ENCODE data around the gene VAC14.

The VAC14 gene

DNA sequence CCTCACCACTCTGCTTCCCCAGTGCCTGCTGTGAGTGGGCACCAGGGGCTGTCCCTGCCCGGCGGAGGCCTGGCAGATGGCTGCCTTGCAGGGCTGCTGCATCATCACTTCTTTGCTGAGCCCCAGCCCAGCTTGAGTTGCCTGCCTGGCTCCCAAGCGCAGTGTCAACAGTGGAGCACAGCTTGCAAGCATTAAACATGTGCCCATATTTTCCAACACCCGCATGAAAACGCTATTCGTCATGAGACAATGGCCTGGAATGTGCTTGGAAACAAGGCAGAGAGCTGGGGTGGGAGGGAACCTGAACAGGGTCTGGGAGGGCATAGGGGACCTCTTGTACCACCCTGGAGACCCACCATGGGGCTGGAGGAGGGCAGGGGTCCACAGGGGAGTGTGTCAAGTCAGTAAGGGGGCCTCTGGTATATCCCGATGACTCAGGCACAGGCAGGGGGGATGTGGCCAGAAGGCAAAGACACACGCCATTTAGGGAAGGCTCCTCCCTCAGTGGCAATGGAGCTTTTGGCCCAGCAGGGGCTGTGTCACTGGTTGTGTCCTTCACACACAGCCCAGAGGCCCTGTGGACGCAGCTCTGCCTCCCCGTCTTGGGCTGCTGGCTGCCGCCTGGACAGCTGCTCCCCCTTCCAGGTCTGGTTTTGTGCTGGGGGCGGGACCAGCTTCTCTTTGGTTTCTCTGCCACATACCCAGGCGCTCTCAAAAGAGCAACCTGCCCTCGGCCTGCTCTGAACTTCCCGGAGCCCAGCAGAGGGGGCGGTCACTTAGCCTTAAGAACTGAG, 97.7 kb downstream of the VAC14 start:
- no peak for DNase-seq

DNA sequence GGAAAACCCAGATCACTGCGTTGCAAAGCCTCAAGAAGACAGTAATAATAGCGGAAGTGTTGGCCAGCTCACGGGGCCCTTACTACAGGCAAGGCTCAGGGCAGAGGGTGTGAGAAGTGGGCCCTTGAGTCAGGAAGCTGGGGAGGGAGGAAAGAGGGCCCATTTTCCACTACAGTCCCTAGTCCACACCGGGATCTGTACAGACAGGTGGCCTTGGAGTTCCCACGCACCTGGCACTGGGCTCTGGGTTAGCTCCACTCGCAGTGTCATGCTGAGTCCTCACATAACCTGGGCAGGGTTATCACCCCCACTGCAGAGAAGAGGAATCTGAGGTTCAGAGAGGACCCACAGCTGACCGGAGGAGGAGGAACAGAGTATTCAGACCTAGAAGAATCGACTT, 98.3 kb downstream of the VAC14 start:
- no peak for DNase-seq

DNA sequence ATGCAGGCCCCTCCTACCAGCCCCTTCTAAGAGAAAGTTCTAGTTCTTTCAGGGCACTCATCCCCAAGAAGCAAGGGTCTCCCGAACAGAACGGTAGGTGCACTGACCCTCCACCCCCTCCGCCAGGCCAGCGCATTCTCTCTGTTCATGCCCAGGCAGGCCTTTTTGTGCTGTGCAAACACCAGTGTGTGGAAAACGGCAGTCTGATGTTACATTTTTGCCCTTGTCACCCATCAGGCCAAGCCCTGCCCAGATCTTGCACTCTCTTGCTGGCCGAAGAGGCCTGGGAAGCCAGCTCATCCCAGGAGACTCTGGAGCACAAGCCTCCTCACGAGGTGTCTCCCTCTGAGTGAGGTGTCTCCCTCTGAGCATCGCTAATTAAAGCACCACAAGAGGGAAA, 99.0 kb downstream of the VAC14 start:
- DNase-seq: no peak

DNA sequence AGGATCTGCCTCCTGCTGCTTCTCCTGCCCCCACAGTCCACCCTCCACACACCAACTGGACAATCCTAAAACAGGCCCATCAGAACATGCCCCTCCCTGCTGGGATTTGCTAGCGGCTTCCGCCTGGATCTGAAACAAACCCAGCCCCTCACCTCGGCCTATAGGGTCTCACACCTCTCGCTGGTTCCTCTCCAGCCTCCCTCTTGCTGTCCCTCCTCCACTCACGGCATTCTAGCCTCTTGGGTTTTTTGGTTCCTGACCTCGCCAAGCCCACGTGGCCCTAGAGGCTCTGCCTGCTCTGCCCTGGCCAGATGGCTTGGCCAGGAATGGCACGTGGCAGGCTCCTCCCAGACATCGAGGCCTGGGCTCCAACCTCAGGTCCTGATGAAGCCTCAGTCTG, 99.4 kb downstream of the VAC14 start:
- DNase-seq: no peak

DNA sequence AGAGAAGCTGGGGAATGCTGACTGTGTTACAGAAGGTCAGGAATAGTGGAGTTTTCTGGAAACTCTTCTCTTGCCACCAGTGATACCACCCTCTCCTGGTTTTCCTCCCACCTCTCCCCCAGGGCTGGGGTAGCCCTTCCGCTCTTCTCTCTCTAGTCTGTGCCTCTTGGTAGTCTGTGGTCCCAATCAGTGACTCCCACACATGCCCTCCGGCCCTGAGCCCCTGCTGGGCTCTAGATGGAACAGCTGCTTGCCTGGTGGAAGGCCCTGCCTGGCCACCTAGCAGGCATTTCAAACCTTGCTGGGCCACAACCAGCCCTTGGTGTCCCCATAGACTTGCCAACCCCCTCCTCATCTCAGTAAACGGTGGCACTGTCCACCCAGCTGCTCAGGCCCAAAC, 99.9 kb downstream of the VAC14 start:
- DNase-seq: no peak

DNA sequence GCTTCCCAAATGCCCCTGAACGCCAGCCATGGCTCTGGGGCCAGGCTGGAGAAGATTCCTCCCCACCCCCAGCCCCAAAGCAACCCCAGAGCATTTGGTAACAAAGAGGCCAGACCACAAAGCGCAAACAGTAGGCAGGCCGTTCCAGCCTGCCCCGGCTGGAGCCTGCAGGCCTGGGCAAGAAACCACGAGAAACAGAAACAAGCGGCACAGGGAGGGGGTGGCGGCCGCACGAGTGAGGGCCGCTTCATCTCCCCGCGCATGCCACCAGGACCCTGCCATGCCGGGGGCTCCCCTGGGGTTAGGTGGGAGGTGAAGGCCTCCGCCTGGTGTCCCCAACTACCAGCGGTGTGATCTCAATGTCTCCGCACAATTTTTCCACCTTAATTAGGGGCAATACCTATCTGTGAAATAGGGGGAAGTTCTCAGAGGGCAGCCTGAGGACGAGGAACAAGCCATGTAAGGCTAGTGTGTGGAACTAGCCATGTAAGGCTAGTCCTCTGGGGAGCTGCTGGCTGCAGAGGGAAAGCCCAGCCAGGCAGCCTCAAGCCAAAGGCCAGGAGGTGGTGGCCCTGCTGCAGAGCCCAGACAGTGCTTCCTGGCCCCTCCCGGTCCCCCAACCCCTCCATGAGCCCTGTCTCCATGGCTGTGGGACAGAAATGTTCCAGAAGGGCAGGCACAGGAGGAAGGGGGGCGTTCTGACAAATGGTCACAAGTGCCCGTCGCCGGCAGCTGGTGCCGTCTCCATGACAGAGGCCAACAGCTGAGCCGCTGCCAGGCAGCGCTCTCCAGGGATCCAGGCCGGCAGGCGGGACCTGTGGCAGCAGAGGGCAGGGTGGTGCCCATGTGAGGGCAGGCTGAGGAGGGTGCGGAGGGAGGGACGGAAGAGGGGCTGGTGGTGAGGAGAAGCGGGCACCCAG, 100.6 kb downstream of the VAC14 start:
- no peak for DNase-seq

DNA sequence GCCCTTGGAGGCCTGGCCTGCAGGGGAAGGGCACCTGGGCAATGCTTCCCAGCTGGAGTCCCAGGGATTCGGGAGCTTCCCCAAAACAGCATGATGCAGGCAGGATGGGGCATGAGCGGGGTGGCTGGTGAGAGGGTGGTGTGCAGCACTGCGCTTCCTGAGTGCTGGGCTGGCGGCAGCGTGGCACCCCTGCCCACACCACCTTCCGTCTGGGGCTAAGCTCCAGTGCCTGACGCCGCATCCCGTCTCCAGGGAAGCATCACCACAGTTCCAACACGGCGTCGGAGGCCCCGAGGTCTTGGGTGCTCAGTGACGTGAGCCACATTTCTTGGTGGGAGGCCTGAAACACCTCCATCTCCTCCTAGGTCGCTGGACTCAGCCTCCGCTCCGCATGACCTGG, 101.3 kb downstream of the VAC14 start:
- no peak for DNase-seq

DNA sequence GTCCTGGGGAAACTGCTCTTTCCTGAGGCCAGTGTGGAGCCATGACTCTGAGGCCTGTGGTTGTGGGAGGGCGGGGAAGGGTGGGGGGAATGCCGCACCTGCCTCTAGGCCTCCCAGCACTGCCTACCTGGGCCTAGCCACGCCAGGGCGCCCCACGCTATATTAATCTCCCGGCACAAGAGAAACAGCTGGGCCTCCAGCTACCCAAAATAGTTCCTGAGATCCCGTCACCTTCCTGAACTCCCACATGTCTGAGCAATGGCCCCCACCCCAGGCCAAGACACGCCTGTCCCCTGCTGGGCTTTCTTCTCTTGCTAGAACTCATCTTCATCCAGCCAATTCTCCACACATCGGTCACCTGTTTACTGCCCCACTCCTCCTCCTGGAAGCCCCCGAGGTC, 102.1 kb downstream of the VAC14 start:
- no peak for DNase-seq

DNA sequence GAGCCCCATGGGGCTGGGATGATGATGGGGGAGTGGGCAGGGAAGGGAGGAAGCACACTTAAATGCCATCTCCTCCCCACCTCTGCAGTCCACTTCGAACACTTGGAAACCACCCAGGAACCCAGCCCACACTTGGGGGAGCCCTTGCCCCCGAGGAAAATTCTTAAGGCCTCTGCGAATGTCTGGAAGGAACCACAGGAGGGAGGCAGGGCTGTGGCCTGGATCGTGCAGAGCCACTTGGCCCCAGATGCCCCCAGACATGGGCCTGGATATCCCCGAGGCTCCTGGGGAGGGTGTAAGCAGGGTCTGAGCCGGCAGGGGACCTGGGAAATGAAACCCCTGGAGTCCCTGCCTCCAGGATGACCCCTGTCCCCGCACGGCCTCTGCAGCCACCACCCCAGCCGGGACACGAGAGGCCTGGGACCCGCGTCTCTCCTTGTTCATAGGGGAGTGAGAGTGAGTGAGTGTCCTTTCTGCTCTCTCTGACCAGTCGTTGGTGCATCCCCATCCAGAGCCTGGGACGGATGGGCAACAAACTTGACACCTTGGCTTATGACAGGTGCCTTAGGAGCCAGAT, 103.3 kb downstream of the VAC14 start:
- DNase-seq: no peak

DNA sequence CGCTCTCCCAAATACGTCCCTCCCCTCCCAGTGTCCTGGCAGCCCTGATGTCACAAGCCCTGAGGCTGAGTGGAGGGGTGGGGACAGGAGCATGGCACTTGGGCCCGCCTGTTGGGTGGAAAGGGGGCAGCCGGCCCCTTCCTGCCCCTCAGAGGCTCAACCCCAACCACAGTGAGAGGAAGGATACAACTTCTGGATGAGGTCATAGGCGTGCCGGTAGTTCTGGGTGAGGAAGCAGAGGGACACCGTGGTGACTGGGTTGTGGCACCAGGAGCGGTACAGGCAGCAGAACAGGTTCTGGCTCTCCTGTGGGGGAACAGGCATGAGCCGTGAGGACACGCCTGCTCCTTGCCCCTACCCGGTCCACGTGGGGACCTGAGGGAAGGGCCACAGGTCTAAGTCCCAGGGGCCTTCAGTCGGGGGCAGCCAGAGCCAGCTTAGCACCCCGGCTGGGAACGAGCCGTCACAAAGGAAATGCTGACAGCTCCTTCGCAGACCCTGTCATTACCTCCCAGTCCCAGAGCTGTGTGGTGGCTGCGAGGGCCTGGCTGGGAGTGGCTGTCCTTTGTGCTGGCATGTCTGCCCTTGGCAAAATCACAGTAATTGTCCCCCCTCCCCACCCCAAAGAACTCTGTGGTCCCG, 103.9 kb downstream of the VAC14 start:
- DNase-seq: no peak

DNA sequence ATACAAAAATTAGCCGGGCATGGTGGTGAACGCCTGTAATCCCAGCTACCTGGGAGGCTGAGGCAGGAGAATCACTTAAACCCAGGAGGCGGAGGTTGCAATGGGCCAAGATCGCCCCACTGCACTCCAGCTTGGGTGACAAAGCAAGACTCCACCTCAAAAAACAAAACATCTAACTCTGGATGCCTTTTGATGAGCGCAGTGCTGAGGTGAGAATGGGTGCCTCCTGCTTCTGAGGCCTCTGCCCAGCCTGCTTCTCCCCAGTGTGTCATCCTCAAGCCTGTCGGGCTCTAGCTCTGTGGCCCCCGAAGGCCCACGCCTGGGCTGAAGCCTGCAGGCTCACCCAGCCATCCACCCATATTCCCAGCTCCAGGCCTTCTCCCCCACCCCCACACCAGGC, 104.6 kb downstream of the VAC14 start:
- no peak for DNase-seq

DNA sequence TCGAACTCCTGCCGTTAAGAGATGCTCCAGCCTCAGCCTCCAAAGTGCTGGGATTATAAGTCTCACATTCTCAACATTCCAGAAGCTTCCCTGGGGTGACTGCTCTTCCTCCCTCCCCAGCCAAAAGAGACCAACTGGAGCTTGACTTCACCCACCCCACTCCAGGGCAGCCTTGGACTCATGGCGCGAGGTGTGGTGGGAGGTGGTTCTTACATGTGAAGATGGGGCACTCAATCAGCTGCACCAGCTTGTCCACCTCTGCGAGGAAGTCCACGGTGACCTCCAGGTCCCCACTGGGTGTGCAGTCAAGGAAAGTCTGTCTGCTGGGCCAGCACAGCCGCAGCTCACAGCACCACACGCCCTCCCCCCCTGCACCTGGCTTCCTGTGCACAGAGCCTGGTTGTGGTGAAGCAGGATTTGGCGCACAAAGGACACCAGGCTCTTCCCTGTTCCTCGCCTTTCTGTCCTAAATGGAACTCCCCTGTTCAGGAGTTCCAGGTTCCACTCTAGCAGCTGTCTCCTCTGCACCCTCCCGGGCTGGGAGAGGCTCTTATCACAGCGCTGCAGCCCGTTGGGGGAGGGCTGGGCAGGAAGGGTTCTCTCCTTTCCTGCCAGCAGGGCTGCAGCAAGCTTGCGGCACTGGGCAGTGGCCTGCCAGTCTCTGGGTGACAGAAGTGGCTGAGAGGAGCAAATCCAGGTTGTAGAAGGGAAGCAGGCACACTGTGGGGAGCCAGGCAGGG, 105.5 kb downstream of the VAC14 start:
- no peak for DNase-seq

DNA sequence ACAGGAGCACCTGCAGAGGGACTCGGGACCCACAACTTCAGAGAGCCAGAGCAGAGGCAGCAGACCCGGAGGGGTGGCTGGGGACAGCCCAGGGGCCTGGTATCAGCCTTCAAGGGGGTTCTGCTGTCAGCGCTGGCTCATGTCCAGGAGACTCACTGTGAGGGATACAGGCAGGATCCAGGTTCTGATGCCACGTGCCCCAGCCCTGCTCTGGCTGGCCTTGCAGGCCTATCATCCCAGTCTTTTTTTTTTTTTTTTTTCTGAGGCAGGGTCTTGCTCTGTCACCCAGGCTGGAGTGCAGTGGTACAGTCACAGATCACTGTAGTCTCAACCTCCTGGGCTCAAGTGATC, 106.1 kb downstream of the VAC14 start:
- no peak for DNase-seq

DNA sequence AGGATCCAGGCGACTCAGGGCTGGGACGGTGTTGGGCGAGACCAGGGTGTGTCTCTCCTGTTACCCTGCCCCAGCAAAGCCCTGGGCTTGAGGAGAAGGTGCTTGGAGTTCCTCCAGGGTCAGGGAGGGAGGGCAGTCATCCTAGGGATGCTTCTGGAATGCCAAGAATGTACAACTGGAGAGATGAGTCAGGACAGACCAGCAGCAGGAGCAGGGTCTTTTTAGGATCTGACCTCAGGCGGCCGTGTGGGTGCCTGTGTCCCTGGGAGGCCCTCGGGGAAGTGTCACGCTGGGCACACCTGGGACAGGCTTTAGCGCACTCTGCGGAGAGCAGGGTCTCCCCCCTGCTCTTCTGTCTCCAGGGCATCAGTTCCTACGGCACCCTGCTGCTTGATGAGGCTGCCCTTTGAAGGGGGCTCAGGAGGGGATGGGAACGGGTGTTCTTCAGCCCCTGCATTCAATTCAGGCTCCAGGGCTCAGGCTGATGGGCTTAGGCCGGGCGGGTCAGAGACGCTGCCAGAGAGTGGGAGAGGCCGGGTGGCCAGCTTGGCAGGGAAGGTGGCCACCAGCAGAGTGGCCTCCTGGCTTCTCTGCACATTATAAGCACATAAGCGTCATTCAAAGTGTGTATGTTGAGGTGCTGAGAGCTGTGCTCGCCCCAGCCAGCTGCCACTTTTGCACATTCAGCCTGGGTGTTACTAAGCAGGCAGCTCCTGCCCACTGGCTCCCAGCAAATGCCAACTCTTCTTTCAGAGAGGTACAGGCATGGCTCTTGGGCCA, 106.7 kb downstream of the VAC14 start:
- no peak for DNase-seq

DNA sequence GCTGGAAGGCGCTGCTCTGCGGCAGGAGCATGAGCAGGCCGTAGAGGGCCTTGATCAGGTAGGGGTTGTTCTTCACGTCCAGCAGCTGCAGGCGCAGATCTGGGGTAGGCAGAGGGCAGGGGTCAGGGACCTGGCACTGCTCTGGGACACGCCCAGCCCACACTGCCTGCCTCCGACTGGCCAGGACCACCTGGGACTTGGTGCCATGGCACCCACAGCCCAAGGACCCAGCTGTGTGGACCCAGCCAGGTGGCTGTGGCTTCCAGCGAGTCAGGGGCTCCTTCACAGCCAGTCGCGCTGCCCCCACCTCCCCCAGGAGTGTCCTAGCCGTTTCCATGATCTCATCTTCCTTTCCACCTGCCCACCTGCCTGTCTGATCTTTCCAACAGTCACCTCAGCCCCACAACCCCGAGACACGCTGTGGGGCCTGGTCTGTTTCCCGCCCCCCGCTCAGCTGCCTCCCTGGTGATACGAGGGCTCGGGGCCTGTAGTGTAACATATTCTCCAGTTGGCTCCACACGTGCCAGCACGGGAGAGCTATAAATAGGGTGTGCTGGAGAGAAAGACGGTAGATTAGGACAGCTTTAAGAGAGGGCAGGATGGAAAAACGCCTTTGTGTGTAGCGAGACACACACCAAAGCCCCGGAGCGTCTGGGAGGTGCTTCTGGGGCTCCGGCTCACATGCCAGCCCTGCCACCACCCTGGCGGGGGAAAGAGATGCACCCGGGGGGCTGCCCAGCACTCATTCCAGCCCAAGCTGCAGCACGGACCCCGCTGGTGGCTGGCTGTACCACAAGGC, 107.9 kb downstream of the VAC14 start:
- no peak for DNase-seq

DNA sequence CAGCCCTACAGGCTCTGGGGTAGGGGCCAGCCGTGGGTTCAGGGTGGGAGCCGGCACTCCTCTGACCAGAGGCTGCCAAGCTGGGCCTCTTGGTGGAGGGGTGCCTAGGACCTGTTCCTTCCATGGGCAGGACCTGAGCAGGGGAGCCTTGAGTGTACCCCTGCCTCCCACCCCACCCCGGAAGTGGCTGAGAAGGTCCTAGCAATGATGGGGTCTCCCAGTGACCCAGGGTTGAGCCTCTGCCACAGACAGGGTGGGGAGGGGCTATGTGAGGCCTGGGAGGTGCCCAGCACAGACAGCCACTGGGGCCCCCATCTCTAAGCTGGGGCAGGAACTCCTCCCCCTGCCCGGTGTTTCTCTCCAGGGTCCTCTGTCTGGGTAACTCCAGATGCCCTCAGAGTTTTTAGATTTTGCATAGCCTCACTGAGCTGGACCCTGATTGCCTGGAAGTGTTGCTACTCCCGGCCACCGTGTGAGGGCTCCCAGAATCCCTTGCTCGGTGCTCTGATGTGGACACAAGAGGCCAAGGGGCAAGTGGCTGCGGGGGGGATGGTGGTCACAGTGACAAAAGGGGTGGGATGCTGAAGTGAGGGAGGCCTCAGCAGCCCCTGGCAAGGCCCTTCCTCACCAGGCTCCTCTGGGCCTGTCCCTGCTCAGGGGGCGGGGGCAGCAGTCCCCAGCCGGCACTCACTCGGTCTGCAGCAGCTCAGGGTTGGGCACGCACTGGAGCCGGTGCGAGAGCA, 108.7 kb downstream of the VAC14 start:
- DNase-seq: no peak

DNA sequence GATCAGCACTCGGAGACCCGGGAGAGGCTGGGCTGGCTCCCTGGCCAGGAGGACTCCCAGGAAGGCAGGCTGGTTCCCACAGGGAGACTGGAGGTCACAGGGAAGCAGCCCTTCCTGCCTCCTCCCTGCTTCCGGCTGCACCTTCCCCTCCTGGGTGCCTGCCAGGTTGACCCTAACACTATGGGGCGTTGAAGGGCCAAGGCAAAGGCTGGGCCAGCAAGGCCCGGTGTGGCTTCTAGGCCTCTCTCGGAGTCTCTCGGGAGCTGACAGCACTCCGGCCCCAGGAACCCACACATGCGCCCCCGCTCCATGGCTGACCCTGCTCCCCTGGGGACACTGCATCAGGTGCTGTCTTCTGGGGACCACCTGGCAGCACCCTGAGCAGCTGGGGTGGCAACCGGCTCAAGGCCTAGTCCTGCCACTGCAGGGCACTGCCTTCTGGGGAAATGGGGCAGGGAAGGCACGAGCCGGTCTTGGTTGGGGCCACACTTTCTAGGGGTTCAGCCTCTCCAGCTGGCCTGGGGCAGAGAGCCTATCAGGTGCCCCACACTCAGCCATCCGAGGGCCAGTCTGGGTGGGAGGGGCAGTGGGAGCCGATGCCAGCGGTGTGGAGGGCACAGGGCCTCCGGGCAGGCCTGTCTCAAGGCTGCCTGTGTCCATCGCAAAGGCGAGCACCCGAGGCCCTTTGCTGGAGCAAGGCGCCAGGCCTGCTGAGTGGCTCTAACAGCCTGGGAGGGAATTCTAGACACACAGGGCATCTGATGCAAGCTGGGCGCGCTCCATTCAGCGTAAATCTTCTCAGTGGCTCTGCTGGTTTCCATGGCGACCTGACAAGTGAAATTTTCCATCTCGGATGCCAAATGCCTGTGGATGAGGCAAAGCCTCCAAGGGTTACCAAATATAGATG, 109.5 kb downstream of the VAC14 start:
- DNase-seq: no peak

DNA sequence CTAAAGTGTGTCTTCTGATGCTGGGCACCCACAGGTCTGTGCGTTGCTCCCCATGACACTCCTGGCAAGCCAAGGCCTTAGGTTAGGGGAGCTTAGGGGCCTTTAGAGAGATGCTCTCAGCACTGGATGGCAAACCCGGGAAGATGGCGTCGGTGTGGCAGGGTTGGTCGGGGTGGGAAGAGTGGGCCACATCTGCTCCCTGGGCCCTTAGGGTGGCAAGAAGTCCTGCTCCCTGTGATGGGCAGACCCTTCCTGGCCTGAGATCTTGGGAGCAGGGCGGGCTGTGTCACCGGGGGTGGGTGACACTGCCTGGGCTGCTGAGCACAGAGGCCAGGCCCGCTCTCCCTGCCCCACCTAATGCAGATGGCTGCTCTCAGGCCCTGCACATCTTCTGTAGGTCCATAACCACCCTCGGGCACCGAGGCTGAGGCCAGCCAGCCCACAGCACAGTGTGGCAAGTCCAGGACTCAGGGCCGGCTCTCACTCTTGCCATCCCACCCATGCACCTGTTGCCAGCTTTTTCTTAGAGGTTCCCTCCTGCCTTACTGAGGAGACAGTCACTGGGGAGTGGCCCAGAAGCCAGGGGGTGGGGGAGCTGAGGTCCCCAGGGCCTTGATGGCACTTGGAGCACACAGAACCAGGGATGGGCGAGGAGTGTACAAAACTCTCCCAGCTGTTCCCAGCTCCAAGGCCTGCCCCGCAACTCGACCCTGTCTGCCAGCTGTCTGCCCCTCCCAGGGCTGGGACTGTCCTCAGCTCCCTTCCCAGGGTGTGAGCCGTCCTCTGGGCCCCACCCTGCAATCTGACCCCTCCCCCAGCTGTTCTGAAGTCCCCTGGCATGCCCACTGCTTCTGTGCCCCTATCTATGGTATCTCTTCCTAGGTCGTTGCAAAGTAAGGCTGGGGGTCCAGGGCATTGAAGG, 110.7 kb downstream of the VAC14 start:
- DNase-seq: no peak
